CD8-positive, alpha-beta memory T cell (primary cell): Measurements from ENCODE around the gene MAST4. TPM values are rescaled to one million over a fixed set of nuclear protein-coding genes. Genes with fewer than 3 reads are reported as not detected.
A peak's percentile ranks its signal among the peaks of the same experiment; 100 is the strongest.

Experiments used
- CTCF ChIA-PET: fragments of 350-600 bp; sonication (Branson Sonifier 250); formaldehyde crosslinking; loops from one replicate; lab custom pipeline; 2021; ENCODE audit warnings: antibody characterized with exemption; lab: Charles Lee
- POLR2A ChIA-PET: fragments of 350-600 bp; sonication (Branson Sonifier 250); formaldehyde crosslinking; loops from one replicate; lab custom pipeline; 2021; ENCODE audit warnings: antibody characterized with exemption; lab: Charles Lee
- DNase-seq, 5 donors: peaks; one replicate each; pipeline versions ENCODE4 v3.0.0 to v3.0.0-alpha.2; 2020 to 2022; ENCODE audit warnings: mixed read lengths in 1 of 5
- H3K27ac ChIP-seq: one replicate; pipeline ENCODE4 v1.7.0; 2013; ENCODE audit warnings: low read depth, mild to moderate bottlenecking, low read length, moderate library complexity
- H3K27me3 ChIP-seq: 2 replicates; pipeline ENCODE4 v1.7.0; 2013; ENCODE audit warnings: low read length, mild to moderate bottlenecking; ENCODE audit not compliant: insufficient read depth, poor library complexity, severe bottlenecking
- H3K36me3 ChIP-seq: 2 replicates; pipeline ENCODE4 v1.7.0; 2013; ENCODE audit warnings: mild to moderate bottlenecking, low read length, moderate library complexity; ENCODE audit not compliant: insufficient read depth
- H3K4me1 ChIP-seq: 2 replicates; pipeline ENCODE4 v1.7.0; 2013; ENCODE audit warnings: mild to moderate bottlenecking, low read length, moderate library complexity; ENCODE audit not compliant: insufficient read depth
- H3K4me3 ChIP-seq: 2 replicates; pipeline ENCODE4 v1.7.0; 2013; ENCODE audit warnings: mild to moderate bottlenecking, low read length
- H3K9me3 ChIP-seq: 2 replicates; pipeline ENCODE4 v1.7.0; 2013; ENCODE audit warnings: mild to moderate bottlenecking, low read length
- H3K27ac Mint-ChIP-seq, 8 donors: one replicate each; pipeline ENCODE4 v1.8.0; 2020 to 2021; ENCODE audit warnings: mixed read lengths in 8 of 8, mild to moderate bottlenecking in 6 of 8, inconsistent platforms in 3 of 8, moderate library complexity in 3 of 8
- H3K27me3 Mint-ChIP-seq, 2 donors: one replicate each; pipeline ENCODE4 v1.8.0; 2020 to 2021; ENCODE audit warnings: mixed read lengths in 2 of 2, mild to moderate bottlenecking in 1 of 2, moderate library complexity in 1 of 2
- H3K36me3 Mint-ChIP-seq, 3 donors: one replicate each; pipeline ENCODE4 v1.8.0; 2020 to 2021; ENCODE audit warnings: mixed read lengths in 3 of 3, inconsistent platforms in 1 of 3, mild to moderate bottlenecking in 1 of 3
- H3K4me1 Mint-ChIP-seq, 3 donors: one replicate each; pipeline ENCODE4 v1.8.0; 2020 to 2021; ENCODE audit warnings: mixed read lengths in 3 of 3, inconsistent platforms in 1 of 3, mild to moderate bottlenecking in 1 of 3
- H3K4me3 Mint-ChIP-seq, 7 donors: one replicate each; pipeline ENCODE4 v1.8.0; 2020 to 2021; ENCODE audit warnings: mixed read lengths in 7 of 7, mild to moderate bottlenecking in 6 of 7, moderate library complexity in 4 of 7, inconsistent platforms in 2 of 7
- H3K9me3 Mint-ChIP-seq, 5 donors: one replicate each; pipeline ENCODE4 v1.8.0; 2020 to 2022; ENCODE audit warnings: mixed read lengths in 5 of 5, mild to moderate bottlenecking in 3 of 5, moderate library complexity in 2 of 5, inconsistent platforms in 1 of 5
- polyA plus RNA-seq: library from polyadenylated mRNA; unstranded; fragments of 300-500 nt; fragmentation: Illumina TruSeq; gene quantifications from one replicate; pipeline ENCODE4 v1.2.3, GENCODE V29; 2021
- total RNA-seq, 2 experiments: library from RNA; stranded (reverse); gene quantifications; one replicate each; pipeline ENCODE4 v1.2.3, GENCODE V29; 2021

Gene MAST4
- total and polyA plus RNA-seq, 3 experiments from 2014 or later, result 5.0 to 7.2 (median 6.5) TPM

GRCh38 chr5:66931651-66932050 is 335.5 kb downstream of the MAST4 start:
- no peaks in the 10 kb centered on the region for H3K27me3 ChIP-seq
- no peaks in the 10 kb centered on the region for H3K4me1 Mint-ChIP-seq
- ChIA-PET CTCF (no interaction called here), POLR2A (interaction anchor here (0.6 kb wide), 1 partner anchor 1391 kb away, joined by 4 read pairs; no protein-coding TSS in a partner anchor)
- no peak overlapping the region for H3K27ac ChIP-seq
- no peaks in the 10 kb centered on the region for H3K4me1 ChIP-seq
- no peaks in the 10 kb centered on the region for H3K36me3 ChIP-seq
- H3K36me3 Mint-ChIP-seq, result no peaks in the 10 kb centered on the region
- peaks cover 3 to 57% of the 10 kb centered on the region in 2 donors for H3K27me3 Mint-ChIP-seq
- H3K4me3 ChIP-seq, result no peak overlapping the region
- peak overlapping the region in 1 of 8 donors; percentile 21 for H3K27ac Mint-ChIP-seq
- DNase-seq, result no peak
- no peaks in the 10 kb centered on the region for H3K9me3 ChIP-seq
- H3K4me3 Mint-ChIP-seq, result no peak overlapping the region
- H3K9me3 Mint-ChIP-seq, result no peaks in the 10 kb centered on the region

GRCh38 chr5:66932457-66932856 is 336.3 kb downstream of the MAST4 start:
- ChIA-PET POLR2A (no interaction called here), CTCF (no interaction called here)
- Histone ChIP-seq H3K27me3 (no peaks in the 10 kb centered on the region), H3K4me1 (no peaks in the 10 kb centered on the region), H3K9me3 (no peaks in the 10 kb centered on the region), H3K4me3 (no peak overlapping the region), H3K36me3 (no peaks in the 10 kb centered on the region), H3K27ac (no peak overlapping the region)
- Mint-ChIP-seq H3K36me3 (no peaks in the 10 kb centered on the region), H3K27me3 (peaks cover 4 to 53% of the 10 kb centered on the region in 2 donors), H3K9me3 (no peaks in the 10 kb centered on the region), H3K4me3 (no peak overlapping the region), H3K4me1 (no peaks in the 10 kb centered on the region), H3K27ac (no peak overlapping the region)
- no peak for DNase-seq

- H3K27me3 ChIP-seq, result no peaks in the 10 kb centered on the region
- H3K9me3 Mint-ChIP-seq, result no peaks in the 10 kb centered on the region
- H3K9me3 ChIP-seq, result no peaks in the 10 kb centered on the region
- peaks cover 4 to 48% of the 10 kb centered on the region in 2 donors for H3K27me3 Mint-ChIP-seq
- CTCF ChIA-PET, result no interaction called here
- no peak for DNase-seq
- H3K27ac Mint-ChIP-seq, result no peak overlapping the region
- no peaks in the 10 kb centered on the region for H3K36me3 ChIP-seq
- H3K4me1 ChIP-seq, result no peaks in the 10 kb centered on the region
- no peak overlapping the region for H3K4me3 ChIP-seq
- H3K4me3 Mint-ChIP-seq, result no peak overlapping the region
- H3K27ac ChIP-seq, result no peak overlapping the region
- no peaks in the 10 kb centered on the region for H3K36me3 Mint-ChIP-seq
- H3K4me1 Mint-ChIP-seq, result no peaks in the 10 kb centered on the region
- POLR2A ChIA-PET, result no interaction called here
Measured at GRCh38 chr5:66933066-66933465, 336.9 kb downstream of the MAST4 start.

- Mint-ChIP-seq H3K9me3 (peaks cover 3 to 18% (median 9%) of the 10 kb centered on the region in 5 donors), H3K27ac (no peak overlapping the region), H3K4me1 (no peaks in the 10 kb centered on the region), H3K27me3 (peaks cover 7 to 43% of the 10 kb centered on the region in 2 donors), H3K4me3 (no peak overlapping the region), H3K36me3 (no peaks in the 10 kb centered on the region)
- no peak overlapping the region for H3K4me3 ChIP-seq
- no peak for DNase-seq
- ChIA-PET CTCF (no interaction called here), POLR2A (no interaction called here)
- H3K27me3 ChIP-seq, result no peaks in the 10 kb centered on the region
- no peaks in the 10 kb centered on the region for H3K36me3 ChIP-seq
- H3K9me3 ChIP-seq, result no peaks in the 10 kb centered on the region
- no peaks in the 10 kb centered on the region for H3K4me1 ChIP-seq
- H3K27ac ChIP-seq, result no peak overlapping the region
Measured at GRCh38 chr5:66939094-66939493, 342.9 kb downstream of the MAST4 start.

GRCh38 chr5:66945389-66946349 is 349.5 kb downstream of the MAST4 start:
- H3K4me3 Mint-ChIP-seq, result no peak overlapping the region
- ChIA-PET CTCF (no interaction called here), POLR2A (no interaction called here)
- no peaks in the 10 kb centered on the region for H3K27me3 ChIP-seq
- no peaks in the 10 kb centered on the region for H3K36me3 ChIP-seq
- H3K4me1 Mint-ChIP-seq, result no peaks in the 10 kb centered on the region
- H3K4me3 ChIP-seq, result no peak overlapping the region
- H3K9me3 Mint-ChIP-seq, result peaks cover 0 to 4% (median under 1%) of the 10 kb centered on the region in 5 donors
- peak overlapping the region in 1 of 8 donors; percentile 16 for H3K27ac Mint-ChIP-seq
- peaks cover 3 to 57% of the 10 kb centered on the region in 2 donors for H3K27me3 Mint-ChIP-seq
- no peaks in the 10 kb centered on the region for H3K4me1 ChIP-seq
- DNase-seq, result no peak
- no peaks in the 10 kb centered on the region for H3K36me3 Mint-ChIP-seq
- no peak overlapping the region for H3K27ac ChIP-seq
- no peaks in the 10 kb centered on the region for H3K9me3 ChIP-seq

GRCh38 chr5:66947458-66947857 is 351.3 kb downstream of the MAST4 start:
- Histone ChIP-seq H3K4me3 (no peak overlapping the region), H3K27ac (no peak overlapping the region), H3K27me3 (no peaks in the 10 kb centered on the region), H3K4me1 (no peaks in the 10 kb centered on the region), H3K9me3 (no peaks in the 10 kb centered on the region), H3K36me3 (no peaks in the 10 kb centered on the region)
- peaks cover 0 to 5% (median 3%) of the 10 kb centered on the region in 3 donors for H3K4me1 Mint-ChIP-seq
- ChIA-PET POLR2A (no interaction called here), CTCF (no interaction called here)
- H3K4me3 Mint-ChIP-seq, result no peak overlapping the region
- H3K27ac Mint-ChIP-seq, result no peak overlapping the region
- H3K36me3 Mint-ChIP-seq, result no peaks in the 10 kb centered on the region
- peaks cover 0 to 46% of the 10 kb centered on the region in 2 donors for H3K27me3 Mint-ChIP-seq
- peaks cover 0 to 3% (median 0%) of the 10 kb centered on the region in 5 donors for H3K9me3 Mint-ChIP-seq
- DNase-seq, result no peak

GRCh38 chr5:66949066-66949465 is 352.9 kb downstream of the MAST4 start:
- Histone ChIP-seq H3K9me3 (no peaks in the 10 kb centered on the region), H3K27me3 (no peaks in the 10 kb centered on the region), H3K4me1 (no peaks in the 10 kb centered on the region), H3K36me3 (no peaks in the 10 kb centered on the region), H3K27ac (no peak overlapping the region), H3K4me3 (no peak overlapping the region)
- no peak overlapping the region for H3K4me3 Mint-ChIP-seq
- H3K4me1 Mint-ChIP-seq, result peaks cover 0 to 8% (median 4%) of the 10 kb centered on the region in 3 donors
- no peak overlapping the region for H3K27ac Mint-ChIP-seq
- DNase-seq, result no peak
- peaks cover 0 to 42% of the 10 kb centered on the region in 2 donors for H3K27me3 Mint-ChIP-seq
- H3K36me3 Mint-ChIP-seq, result no peaks in the 10 kb centered on the region
- ChIA-PET POLR2A (interaction anchor here (0.7 kb wide), 1 partner anchor 9 kb away, joined by 3 read pairs; no protein-coding TSS in a partner anchor), CTCF (interaction anchor here (0.8 kb wide), 1 partner anchor 10 kb away, joined by 3 read pairs; no protein-coding TSS in a partner anchor)
- H3K9me3 Mint-ChIP-seq, result peaks cover 0 to 3% (median 0%) of the 10 kb centered on the region in 5 donors

GRCh38 chr5:66952153-66952552 is 356.0 kb downstream of the MAST4 start:
- no peak for DNase-seq
- H3K4me1 Mint-ChIP-seq, result peaks cover 0 to 8% (median 4%) of the 10 kb centered on the region in 3 donors
- Histone ChIP-seq H3K27ac (no peak overlapping the region), H3K4me3 (no peak overlapping the region), H3K9me3 (no peaks in the 10 kb centered on the region), H3K4me1 (no peaks in the 10 kb centered on the region), H3K36me3 (no peaks in the 10 kb centered on the region), H3K27me3 (no peaks in the 10 kb centered on the region)
- H3K9me3 Mint-ChIP-seq, result peaks cover 0 to 3% (median 0%) of the 10 kb centered on the region in 5 donors
- CTCF ChIA-PET, result no interaction called here
- no peaks in the 10 kb centered on the region for H3K36me3 Mint-ChIP-seq
- no peak overlapping the region for H3K27ac Mint-ChIP-seq
- H3K27me3 Mint-ChIP-seq, result peaks cover 0 to 30% of the 10 kb centered on the region in 2 donors
- POLR2A ChIA-PET, result no interaction called here
- no peak overlapping the region for H3K4me3 Mint-ChIP-seq
